Astrocyte of the hippocampus (primary cell): ENCODE data around the gene NXPH4.
A peak's percentile ranks its signal among the peaks of the same experiment; 100 is the strongest.

ENCODE experiments used
- DNase-seq: peaks from one replicate; pipeline ENCODE4 v3.0.0; 2011; ENCODE audit warnings: low read depth, low spot score

Gene NXPH4

DNA sequence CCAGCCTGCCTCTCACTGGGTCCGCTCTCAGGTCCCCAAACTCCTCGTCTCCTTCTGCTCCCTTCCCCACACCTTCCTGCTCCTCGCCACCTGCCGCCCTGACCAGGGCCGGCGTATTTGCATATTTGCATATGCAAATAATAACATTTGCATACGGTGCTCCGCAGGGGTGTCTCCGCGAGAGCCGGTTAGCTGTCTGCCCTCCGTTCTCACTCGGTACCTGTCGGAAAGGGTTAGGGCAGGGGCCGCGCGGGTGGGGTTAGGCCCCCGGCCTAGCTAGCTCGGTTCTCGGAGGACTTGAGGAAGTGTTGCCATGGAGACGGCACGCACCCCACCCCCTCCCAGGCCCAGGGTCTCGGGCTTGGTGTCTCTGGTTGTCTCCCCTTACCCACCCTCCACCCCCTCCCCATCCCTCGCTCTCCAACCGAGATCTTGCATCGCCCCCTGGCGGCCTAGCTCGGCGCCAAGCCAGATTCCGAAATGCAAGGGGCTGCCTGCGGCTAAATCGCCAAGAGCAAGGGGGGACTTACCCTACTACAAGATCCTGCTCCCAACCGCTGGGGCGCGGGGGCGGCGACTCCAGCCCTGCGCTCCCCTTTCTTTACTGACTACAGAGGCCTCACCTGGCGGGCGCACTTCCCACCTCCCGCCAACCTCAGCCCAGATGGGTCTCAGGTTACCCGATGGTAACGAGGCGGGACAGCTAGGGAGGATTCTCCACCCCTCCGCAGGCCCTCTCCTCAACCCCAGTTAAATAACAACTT is 26.3 kb downstream of the NXPH4 start:
- peak; percentile 74 for DNase-seq

DNA sequence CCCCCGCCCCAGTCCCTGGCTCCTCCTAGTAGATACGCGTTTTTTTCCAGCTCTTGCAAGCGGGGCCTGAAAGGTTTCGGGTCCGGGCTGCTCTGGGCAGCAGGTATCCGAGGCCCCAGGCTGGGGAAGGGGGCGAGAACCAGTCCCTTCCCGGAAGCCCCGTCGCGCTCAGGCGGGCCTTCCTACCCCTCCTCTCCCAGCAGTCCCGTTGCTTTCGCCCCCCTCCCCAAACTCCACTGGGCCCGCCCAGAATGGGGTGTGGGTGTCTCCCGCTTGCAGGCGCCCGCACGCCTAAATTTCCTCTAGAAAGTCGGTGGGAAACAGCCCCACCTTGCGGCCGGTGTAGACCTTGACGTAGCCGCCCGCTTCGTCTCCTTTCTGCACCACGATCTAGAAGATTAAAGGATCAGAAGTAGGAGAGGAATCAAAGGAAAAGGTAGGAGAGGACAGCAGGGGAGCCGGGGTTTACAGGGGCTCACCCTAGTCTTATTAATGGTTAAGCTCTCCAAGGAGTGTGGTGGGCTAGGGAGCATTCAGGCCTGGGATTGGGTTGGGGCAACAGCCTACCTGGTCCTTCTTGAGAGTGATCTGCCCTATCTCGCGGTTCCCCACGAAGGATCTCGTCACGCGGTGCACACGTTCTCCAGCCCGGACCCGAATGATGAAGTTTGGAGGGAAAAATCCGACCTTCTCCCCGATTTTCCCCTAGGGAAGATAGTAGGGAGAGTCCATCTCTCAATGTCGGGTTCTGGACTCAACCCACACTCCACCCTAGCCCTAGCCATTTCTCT is 27.1 kb downstream of the NXPH4 start:
- peak; percentile 86 for DNase-seq

DNA sequence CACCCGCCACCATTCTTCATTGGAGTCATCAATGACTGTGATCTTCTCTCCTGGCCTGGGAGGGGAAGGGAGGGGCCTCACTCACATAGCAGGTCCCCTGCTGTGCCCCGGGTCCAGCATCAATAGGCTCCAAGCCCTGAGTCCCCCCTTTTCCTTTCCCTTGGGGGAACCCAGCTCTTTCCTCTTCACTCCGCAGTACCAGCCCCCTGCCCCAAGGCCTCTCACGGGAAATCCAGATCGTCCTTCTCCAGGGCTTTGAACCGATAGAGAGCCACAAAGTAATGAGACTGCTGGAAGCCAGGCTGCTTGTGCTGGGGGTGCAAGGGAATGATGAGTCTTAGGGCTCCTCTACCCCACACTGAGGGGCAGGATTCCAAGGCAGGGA is 27.7 kb downstream of the NXPH4 start:
- DNase-seq: no peak

- DNase-seq: no peak
These were observed 30.4 kb downstream of the NXPH4 start for GRCh38 chr12:57247041-57247440.

DNA sequence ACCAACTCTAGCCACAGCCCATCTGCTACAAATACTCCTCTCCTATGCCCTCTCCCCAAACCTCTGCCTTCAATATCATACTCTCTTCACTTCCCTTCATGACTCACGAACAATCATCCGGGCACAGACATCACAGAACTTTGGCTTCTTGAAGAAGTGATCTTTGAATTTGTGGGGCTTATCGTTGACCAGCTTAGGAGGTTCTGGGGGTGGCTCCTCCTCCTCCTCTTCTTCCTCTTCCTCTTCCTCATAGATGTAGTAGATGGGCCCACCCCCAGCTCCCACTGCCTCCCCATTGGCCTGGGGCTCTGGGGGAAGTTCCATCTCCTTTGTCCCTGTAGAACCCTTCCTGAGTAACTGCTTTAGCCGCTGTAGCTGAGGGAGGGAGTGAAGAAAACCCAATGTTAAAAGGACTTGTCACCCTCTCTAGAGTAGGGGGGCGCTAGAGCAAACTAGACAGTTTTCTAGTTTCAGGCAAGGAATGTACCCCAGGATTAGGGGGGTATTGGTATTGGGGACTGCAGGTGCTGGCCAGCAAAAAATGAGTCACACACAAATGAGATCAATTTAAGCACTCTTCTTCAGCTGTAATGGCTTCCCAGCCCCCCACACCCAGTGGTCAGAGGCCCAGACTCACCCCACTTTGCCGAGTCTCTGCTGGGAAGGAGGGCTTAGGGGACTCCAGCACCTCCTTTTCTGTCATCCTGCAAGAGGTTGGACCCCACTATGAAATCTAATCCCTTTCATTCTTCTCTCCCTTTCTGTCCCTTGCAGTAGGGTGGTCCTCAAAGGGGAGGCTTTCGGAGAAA is 32.5 kb downstream of the NXPH4 start:
- DNase-seq: no peak

- DNase-seq: no peak
These were observed 33.9 kb downstream of the NXPH4 start for GRCh38 chr12:57250541-57250940.

GRCh38 chr12:57250956-57251355 is 34.4 kb downstream of the NXPH4 start, which contains the start of gene STAC3:
TSS of gene STAC3 (minus strand) at chr12:57251187. CDS start at chr12:57249636, 1,551 bp downstream.
- no peak for DNase-seq

DNA sequence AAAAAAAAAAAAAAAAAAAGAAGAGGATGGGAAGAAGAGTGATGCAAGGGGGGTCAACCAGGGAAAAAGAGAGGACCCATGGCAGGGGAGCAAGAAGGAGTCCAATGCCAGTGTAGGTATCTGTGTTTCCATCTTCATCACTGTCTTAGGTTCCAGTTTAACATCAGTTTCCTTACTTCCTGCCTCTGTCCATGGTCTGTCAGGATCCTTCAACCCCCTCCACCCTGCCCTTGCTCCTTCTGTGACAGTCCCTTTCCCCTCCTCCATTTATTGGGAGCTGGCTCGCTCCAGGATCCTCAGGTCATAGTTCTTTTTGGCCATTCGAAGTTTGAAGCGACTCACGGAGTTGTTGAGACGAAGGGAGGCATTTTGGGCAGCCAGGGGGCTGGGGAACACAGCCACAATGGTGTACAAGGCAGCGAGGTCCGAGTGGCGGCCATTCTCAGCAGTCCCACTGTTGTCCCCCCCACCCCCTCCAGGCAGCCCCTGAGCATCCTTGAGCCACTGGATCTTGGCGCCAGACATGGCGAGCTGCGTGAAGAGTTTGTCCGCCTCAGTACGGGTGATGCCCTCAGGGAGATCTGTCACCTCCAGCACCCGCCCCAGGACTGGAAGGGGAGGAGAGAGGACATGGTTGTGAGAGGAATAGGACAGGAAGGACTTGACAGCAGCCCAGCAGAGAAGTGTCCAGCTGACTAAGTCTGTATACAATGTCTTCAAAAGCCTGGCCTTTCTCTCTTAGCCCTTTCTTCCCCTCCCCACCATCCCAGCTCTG is 38.1 kb downstream of the NXPH4 start:
- no peak for DNase-seq

GRCh38 chr12:57255916-57256315 is 39.3 kb downstream of the NXPH4 start:
- DNase-seq: no peak

GRCh38 chr12:57258977-57259970 is 42.7 kb downstream of the NXPH4 start:
- DNase-seq: no peak

DNA sequence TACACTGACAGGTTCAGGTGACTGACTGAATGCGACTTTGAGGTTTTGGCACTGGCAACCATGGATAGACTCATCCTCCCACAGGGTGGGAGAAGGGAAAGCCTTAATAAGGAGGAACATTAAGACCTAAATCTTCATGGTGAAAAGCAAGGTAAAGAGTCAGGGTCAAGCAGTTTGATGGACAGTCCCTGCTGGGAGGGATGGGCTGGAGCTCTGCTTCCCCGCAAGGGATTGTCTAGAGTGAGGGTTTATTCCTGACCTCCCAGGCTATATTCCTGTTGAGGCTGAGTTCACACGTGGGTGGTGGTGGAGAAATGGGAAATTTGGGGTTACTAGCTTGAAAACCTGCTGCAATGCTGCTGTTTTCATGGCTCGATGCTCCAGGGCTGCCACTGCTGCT is 43.8 kb downstream of the NXPH4 start:
- no peak for DNase-seq

GRCh38 chr12:57261428-57261865 is 44.9 kb downstream of the NXPH4 start:
- no peak for DNase-seq

DNA sequence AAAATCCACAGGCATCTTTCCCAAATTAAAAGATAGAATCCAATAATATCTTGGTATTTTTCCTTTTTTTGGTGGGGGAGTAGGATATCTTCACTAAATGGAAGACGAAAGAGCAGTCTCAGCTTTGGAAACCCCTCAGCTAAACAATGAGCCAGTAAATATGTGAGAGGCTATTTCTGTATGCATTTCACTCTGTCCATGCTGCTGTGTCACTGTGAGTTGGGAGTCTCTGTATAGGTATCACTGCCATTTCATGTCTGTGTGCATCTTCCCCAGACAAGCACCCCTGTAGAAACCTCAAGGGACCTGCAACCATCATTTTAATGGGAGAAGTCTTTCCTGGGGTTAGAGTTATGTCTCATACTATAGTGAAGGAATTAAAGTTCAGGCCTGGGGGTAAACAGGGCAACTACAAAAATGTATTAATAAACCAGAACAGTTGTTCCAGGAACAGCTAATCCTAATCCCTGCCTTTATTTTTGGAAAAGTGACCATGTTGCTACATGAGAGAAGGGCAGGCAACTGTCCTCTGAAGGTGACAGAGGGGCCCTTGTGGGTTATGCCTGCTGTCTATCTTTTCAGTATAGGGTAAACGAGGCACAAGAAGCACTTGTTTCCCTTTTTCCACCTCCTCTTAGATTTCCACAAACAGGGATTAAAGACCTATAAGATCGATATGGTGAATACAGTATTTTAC is 45.7 kb downstream of the NXPH4 start:
- no peak for DNase-seq

- no peak for DNase-seq
These were observed 46.5 kb downstream of the NXPH4 start for GRCh38 chr12:57263096-57263495.

DNA sequence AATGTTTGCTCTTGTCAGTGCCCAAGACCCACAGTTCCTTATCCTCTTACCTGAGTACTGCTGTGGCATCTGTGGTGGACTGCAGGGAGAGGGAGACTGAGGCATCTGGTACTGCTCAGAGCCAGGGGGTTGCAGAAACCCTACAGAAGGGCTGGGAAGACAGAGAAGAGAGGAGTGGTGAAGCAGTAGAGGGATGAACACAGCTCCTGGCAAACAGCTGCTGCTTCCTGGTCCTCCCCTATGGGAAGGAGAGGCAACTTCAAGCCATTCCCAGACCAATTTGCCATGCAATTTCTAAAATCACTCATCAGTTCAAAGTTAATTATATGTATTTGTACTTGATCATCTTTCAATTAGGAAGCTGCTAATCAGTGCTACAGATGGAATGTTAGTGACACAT is 50.1 kb downstream of the NXPH4 start:
- DNase-seq: no peak

GRCh38 chr12:57268264-57268663 is 51.7 kb downstream of the NXPH4 start:
- no peak for DNase-seq

DNA sequence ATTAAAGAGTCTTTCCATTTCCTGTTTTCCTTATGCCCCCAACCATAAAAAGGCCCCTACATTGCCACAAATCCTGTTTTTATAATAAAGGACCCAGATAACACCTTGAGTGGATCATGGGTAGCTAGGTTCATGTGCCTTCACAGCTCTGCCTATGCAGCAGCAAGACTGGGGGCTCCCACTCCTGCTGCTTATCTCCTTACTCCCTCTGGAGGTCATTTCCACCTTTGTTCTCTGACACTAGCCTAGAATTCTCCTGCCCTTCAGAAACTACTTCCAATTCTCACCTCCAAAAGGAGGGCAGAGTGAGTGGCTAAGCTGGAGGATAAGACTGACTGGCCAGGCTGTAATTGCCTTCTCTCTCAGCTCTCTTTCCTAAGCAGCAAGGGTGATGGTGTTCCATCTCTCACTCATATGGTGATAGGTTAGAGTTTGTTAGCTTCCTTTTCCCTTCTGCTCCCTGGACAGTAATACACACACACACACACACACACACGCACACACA is 54.4 kb downstream of the NXPH4 start:
- DNase-seq: no peak

DNA sequence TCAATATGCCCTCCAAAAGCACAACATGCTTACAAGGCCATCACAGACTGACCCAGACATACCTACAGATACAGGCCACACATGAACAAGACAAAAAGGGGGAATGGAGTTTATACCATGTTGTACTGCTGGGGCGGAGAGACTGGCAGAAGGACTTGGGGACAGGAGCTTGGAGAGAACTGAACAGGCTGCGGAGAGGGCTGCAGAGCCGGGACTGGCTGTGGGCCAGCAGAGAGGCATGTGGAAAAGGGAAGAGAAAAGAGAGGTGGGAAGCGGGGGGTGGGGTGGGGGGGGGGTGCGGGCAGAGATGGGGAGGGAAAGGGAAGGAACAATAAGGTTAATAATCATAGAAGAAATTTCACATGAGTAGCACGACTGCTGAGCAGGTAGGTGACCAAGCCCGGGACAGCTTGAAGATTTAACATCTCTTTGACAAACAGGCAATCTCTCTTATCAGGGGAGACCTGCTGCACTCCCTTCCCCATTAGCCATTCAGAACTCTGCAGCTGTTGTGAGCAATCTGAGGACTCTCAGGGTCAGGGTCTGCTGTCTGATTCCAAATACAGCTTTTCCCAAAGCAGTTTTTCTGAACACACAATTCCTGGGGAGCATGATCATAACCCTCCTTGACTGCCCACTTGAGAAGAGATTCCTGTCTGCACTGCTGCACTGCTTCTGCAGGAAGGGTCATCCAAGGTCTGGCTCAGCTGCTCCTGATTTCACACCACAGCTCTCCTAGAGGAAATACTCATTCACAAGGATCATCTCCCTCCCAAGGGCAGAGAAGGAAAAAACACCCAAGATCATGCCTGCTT is 56.0 kb downstream of the NXPH4 start:
- no peak for DNase-seq
